SW480 (cell line): ENCODE results near the gene SYDE1.

Source experiments
- DNase-seq: peaks from one replicate; pipeline ENCODE4 v3.0.0-alpha.2; 2016; ENCODE audit warnings: low spot score

The SYDE1 gene

DNA sequence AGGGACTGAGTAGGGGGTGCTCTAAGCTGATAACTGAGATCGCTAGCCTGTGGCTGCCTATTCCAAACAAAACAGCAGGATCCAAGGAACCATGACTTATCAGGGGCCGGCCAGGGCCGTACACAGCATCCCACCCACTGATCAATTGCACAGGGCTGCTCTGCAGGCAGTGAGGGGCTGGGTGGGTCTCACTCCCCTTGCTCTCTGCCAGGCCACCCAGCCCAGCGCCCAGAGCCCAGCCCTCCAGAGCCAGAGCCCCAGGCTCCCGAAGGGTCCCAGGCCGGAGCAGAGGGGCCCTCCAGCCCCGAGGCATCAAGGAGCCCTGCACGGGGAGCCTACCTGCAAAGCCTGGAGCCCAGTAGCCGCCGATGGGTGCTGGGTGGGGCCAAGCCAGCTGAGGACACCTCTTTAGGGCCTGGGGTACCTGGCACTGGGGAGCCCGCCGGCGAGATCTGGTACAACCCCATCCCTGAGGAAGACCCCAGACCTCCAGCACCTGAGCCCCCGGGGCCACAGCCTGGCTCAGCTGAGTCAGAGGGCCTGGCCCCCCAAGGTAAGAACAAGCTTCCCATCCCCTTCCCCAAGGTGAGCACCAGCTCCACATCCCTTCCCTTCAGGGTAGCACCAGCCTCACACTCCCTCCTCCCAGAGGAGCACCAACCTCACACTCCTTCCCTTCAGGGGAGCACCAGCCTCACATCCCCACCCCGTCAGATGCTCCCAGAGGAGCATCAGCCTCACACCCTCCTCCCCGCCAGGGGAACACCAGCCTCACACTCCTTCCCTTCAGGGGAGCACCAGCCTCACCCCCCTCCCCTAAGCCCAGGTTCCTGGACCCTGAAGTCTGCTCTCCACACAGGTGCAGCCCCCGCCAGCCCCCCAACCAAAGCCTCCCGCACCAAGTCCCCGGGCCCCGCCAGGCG, 1.9 kb downstream of the SYDE1 start:
- no peak for DNase-seq

DNA sequence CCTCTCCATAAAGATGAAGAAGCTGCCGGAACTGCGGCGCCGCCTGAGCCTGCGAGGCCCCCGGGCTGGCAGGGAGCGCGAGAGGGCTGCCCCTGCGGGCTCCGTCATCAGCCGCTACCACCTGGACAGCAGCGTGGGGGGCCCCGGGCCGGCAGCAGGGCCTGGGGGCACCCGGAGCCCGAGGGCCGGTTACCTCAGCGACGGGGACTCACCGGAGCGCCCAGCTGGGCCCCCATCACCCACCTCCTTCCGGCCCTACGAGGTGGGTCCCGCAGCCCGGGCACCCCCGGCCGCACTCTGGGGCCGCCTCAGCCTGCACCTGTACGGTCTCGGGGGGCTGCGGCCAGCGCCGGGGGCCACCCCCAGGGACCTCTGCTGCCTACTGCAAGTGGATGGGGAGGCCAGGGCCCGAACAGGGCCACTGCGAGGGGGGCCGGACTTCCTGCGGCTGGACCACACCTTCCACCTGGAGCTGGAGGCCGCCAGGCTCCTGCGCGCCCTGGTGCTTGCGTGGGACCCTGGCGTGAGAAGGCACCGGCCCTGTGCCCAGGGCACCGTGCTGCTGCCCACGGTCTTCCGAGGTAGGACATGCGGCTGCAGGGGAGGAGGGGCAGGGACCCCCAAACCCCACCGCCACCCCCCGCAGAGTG, 2.7 kb downstream of the SYDE1 start:
- DNase-seq, result no peak

DNA sequence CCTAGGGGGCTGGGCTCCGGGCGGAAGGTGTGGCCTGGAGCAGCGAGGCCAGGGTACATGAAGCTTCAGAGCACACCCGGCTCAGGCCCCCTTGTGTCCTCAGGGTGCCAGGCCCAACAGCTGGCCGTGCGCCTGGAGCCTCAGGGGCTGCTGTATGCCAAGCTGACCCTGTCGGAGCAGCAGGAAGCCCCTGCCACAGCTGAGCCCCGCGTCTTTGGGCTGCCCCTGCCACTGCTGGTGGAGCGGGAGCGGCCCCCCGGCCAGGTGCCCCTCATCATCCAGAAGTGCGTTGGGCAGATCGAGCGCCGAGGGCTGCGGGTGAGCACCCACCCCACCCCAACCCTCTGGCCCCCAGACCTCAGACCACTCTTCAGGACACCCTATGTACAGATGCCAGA, 3.2 kb downstream of the SYDE1 start:
- DNase-seq, result no peak

DNA sequence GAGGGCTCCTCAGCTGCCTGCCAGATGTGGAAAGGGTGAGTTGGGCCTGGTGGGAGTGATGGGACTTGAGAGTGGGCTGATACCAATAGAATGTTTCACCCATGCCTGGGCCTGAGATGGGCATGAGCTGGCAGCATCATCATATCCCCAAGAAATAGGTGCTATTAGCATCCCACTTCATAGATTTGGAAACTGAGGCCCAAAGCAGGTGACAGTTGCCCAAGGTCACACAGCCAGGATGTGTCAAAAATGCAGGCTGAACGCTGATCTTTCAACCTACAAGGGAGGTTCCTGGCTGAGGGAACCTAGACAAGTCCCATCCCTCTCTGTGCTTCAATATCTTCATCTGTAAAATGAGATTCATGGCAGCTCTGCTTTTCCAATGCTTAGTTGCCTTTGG, 4.6 kb downstream of the SYDE1 start:
- no peak for DNase-seq

DNA sequence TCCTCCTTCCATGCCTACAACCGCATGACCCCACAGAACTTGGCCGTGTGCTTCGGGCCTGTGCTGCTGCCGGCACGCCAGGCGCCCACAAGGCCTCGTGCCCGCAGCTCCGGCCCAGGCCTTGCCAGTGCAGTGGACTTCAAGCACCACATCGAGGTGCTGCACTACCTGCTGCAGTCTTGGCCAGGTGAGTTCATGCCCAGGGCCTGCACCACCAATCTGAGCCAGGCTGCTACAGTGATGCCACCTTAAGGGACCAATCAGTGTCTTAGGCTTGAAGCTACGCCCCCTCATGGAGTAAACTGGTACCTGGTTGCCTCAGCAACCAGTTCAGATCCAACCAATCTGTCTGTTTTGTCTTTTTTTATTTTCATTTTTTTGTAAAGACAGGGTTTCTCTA, 5.2 kb downstream of the SYDE1 start:
- peak; percentile 20 for DNase-seq

DNA sequence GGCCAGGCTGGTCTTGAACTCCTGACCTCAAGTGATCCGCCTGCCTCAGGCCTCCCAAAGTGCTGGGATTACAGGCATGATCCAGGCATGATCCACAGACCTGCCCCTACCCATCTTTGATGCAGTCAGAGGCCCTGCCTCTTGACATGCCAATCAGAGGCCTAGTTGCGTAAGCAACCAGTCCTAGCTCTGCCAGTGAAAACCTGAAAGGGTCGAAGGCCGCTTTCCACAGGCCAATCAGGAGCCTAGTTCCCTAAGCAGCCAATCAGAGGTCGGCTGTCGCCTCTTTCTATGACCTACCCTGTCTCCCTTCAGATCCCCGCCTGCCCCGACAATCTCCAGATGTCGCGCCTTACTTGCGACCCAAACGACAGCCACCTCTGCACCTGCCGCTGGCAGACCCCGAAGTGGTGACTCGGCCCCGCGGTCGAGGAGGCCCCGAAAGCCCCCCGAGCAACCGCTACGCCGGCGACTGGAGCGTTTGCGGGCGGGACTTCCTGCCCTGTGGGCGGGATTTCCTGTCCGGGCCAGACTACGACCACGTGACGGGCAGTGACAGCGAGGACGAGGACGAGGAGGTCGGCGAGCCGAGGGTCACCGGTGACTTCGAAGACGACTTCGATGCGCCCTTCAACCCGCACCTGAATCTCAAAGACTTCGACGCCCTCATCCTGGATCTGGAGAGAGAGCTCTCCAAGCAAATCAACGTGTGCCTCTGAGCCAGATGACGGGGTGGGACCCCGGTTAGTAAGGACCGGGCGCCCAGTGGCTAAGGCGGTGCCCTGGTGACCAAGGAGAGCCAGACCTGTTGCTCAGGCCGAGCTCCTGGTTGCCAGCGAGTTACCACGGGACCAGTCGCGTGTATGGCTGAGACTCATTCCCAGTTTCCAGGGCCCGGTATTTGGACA, 6.3 kb downstream of the SYDE1 start:
- DNase-seq, result no peak

DNA sequence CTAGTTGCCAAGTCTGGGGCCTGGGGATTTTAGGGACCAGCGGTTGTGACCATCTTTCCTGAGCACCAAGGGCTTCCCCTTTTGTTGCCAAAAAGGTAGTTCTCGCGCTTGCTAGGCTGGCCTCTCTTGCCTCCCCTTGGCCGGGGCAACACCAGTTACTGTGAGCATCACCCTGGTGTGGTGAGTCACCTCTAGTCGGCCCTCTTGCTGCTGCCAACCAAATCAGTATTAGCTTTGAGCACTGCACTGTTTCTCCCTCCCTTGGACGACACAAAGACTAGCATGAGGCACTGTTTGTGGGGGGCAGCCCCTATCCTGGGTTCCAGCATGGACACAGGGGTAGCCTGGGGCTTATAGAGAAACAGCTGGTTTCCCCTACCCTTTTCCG, 6.9 kb downstream of the SYDE1 start:
- no peak for DNase-seq

DNA sequence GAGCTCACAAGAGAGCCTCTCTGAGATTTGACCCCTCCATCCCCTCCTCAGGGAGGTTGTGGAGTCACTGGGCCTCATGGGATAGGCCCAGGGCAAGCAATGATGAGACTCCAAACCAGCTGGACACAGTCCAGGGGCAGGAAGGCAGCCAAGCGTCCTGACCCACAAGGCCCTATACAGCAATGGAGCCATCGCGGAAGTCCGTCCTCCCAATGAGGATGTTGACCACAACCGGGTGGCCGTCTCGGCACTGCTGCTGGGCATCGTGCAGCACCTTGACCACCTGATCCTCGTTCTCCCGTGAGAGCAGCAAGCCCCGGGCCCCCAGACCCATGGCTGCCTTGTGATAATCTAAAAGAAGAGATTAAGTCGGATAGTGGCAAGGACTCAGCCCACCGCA, 7.9 kb downstream of the SYDE1 start:
- DNase-seq, result no peak

DNA sequence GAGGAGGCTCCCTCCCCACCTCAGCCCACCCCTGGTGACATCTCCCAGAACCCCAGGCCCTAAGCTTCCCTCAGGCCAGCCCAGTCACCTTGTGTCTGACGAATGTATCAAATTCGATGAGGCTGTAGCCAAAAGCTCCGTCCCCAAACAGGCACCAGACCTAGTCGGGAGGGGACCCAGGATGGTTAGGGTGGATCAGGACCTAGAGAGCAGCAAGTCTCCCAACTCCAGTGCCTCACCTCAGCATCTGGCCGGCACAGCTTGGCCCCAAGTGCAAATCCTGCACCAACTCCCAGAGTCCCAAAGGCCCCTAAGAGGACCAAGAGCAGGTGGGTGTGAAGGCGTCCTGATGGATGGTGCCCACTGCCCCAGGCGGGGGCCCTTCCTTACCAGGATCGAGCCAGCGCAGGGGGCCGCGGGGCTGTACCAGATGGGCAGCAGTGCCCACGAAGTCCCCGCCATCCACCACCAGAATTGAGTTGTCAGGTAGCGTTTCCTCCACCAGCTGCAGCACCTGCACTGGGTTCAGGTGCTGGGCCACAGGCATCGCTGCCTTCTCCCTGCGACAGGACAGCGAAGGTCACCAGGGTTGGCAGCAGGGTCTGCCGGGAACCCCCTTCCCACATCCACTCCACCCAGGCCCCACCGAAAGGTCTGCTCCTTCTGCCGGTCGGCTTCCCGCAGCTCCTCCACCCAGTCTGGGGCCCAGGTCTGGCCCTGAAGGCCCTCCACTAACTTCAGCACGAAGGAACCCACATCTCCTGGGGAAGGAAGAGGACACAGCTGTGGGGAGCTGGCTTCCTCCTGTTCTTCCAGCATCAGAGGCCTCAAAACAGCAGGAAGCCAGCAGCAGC, 8.8 kb downstream of the SYDE1 start:
- no peak for DNase-seq

DNA sequence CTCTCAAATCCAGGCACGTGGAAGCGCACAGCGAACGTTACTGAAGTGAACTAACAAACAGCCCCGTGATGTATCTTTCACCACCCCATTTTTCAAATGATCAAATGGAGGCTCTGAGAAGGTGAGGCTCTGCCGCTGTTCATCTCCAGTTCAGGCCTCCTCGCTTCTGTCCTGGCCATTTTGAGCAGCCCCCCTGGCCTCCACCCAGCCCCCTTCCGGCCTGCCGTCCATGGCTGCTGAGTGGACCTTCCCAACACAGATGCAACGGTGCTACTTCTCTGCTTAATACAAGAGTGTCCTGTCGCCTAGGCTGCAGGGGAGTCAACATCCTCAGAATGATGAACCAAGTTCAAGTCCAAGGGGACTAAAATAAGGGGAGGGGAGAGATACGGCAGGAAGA, 9.7 kb downstream of the SYDE1 start:
- DNase-seq, result no peak

DNA sequence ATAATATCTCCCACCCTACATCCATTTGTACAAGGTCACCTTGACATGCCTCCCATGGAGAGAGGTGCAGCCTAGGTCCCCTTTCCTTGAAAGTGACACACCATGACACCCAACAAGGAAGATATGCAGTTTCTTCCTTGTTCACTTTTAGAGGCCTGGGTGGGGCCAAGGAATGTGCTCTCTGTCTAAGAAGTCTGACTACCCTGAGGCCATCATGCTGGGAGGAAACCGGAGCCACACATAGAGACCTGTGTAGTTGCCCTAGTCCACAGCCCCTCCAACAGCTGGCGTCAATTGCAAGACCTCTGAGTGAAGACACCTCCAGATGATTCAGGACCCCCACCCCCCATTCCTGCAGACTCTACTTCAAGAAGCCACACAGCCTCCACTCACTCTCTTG, 11.0 kb downstream of the SYDE1 start:
- no peak for DNase-seq

DNA sequence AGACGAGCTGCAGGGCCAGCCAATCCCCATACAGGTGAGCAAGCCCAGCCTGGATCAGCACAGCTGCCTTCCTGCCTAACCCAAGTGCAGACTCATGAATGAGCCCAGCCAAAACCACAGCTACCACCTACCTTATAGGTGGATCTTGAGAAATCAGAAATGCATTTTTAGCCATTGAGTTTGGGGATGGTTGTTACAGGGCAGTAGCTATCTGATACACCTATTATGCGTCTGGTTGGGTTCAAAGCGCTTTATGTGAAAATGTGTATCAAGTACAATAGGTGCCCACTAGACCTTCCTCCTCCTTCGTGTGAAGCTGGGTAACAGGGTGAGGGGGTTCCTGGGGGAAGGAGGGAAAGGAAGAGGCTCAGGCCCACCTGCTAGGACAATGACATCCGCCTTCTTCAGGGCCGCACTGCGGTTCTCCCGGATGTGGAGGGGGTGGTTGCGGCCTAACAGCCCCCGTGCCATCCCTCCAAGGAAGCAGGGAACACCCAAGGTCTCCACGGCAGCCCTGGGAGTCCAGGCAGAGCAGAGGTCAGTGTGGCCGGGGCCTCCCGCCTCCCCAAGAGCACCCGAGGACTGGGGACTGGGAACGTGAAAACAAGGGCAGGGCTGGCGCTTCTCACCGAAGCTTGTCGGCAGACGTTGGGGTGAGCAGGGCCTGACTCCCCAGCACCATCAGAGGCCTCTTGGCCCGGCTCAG, 11.7 kb downstream of the SYDE1 start:
- DNase-seq, result no peak

DNA sequence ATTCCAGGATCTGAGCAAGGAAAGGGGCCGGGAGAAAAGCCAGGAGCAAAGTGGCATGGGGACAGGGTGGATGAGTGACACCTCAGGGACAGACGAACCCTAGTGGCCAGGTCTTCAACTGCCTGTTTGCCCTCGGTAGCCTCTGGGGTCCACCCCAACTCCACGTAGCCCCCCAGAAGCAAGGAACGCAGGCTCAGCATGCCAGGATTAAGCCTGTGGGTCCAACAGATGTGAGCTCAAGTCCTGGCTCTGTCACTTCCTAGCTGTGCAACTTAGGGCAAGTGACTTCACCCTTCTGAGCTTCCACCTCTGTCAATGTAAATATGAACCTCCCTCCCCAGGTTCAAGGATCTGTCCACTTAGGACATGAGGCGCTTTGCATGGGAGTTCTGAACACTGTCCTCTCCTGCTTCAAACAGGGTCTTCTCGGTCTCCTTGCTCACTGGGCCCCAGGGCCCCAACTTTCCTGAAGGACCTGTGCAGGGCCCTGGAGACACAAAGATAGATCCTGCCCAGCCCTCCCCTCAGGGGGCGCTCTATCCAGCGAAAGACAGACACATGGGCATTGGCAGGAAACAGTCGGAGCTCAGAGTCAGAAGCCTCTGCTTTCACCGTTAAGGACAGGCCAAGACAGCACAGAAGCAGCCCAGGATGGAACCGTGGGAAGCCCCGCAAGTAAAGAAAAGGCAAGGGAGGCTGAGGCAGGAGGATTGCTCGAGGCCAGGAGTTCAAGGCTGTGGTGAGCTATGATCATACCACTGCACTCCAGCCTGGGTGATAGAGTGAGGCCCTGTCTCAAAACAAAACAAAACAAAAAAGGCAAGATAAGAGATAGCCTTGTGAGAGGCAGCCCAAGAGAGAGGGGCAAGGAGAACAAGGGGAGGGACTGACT, 13.2 kb downstream of the SYDE1 start:
- no peak for DNase-seq

DNA sequence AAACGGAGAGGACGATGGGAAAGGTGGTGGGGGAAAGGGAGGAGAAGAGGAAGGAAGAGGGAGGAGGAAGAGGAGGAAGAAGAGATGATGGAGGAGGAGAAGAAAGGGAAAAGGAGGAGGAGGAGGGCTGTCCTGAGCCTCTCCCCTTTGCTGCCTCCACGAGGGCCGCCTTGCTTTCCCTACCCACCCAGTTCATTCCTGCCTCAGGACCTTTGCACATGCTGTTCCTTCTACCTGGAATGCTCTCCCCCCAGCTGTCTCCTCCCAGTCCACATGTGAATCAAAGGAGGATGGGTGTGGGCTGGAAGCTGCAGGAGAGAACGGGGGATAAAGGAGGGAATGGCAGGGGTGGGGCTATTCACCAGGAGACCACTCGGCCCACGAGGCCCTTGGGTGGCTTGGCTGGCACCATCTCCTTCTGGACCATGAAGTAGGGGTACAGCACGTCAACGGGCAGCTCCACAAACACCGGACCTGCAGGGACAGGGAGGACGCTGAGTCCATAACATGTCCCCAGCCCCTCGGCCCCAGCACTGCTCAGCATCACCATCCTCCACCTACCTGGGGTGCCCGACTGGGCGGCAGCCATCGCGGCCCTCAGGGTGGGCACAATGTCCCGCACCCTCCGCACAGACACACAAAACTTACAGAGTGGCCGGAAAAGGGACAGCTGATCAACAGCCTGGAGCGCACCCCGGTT, 15.3 kb downstream of the SYDE1 start:
- no peak for DNase-seq

DNA sequence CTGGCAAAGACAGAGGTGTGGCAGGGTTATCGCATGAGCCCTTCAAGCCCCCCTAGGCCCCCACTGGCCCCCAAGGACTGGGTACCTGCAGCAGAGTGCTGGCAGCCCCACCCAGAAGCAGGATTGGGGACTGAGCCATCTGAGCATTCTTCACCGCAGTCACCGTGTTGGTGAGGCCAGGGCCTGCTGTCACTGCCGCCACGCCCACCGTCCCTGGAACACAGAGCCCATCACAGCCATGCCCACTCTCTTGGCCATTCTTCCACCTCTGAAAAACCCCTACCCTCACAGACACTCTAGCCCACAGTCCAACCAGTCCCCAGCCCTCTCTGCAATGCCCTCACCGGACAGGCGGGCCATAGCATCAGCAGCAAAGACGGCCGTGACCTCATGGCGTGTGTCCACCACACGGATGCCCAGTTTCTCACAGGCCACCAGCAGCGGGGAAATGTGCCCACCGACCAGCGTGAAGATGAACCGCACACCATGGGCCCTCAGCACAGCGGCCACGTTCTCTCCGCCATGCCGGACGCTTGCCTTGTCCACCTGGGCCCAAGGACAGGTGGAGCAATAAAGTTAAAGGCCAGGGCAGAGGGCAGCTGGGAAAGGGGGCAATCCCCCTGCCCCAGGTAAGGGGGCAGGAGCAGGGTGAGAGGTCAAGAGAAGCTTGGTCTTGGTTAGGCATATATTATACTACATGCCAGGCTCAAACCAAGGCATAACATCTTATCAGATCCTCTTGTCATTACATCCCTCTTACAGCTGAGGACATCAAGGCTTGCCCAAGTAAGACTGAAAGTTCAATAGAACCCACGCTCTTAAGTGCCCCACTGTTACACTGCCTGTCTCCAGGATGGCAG, 16.1 kb downstream of the SYDE1 start:
- DNase-seq, result no peak

DNA sequence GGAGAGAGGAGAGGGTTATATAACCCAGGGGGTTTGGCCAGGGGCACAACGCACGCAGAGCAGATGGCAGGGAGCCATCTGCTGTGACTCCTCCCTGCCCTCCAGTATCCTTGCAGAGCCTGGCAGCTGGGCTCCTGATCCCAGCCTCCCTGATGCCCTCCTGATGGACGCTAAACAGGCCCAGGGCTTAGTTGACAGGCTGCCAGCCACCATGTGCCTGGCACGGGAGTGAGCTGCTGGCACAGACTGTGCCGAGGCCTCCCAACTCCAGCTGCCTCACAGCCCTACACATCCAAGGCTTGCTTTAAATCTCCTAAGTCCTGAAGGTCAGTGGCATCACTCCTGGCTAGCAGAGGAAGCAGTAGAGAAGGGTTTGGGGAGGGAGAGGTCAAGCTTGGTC, 16.7 kb downstream of the SYDE1 start:
- no peak for DNase-seq

DNA sequence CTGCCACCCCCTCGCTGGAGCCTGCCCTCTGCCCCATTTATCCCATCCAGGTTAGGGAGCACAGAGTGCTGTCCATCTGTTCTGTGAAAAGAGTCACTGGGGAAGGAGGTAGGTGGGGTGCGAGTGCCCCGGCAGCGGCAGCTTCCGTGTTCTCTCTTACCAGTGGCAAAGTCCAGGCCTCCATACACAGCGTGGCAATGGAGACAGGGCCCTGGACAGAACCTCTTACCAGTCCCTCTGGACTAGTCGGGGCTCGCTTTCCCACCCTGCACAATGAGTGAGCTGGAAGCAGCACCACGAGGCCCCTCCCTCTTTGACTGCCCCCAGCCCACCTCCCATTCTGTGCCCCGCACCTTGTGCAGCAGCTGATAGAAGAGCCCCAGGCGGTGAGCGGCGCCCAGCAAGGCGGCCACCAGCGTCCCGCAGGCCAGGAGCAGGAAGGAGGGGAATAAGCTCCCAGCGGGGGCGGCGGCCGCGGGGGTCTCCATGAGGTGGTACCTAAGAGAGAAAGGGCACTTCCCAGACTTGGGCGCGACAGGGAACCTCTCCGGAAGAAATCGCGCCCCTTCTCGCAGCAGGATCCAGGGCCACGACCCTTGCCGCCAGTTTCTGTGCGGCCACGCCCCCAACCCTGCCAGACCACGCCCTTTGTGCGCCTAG, 17.5 kb downstream of the SYDE1 start:
- DNase-seq, result no peak
